Measurements from ENCODE around the gene STARD9. TPM values are rescaled to one million over a fixed set of nuclear protein-coding genes. Genes with fewer than 3 reads are reported as not detected.

The STARD9 gene
- polyA plus RNA-seq, 1 of the 3 experiments (the other 2 are of a cell fraction): 2.1 TPM

DNA sequence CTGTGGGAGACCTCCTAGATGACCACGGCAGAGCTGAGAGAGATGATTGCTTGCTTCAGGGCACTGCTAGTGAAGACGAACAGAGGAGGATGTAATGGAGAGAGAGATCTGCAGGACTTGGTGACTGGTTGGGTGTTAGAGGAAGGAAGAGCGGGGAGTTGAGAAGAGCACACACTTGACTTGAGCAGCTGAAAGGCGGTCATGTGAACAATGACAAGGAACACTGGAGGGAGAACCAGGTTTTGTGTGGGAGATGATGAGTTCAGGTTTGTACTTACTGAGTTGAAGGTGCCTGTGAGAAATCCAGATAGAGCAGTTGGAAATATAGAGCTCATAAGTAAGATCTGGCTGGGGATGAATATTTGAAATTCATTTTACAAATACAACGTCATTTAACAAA is 121.2 kb downstream of the STARD9 start:
- DNase-seq: no peak
- Histone ChIP-seq H3K36me3 (replicated peaks in 1 of 2; ENCODE audit: control insufficient read depth in 1 of 2, insufficient read depth in 2 of 2, low read length in 1 of 2) (peaks cover 12 to 26% of the 10 kb centered on the region in 2 experiments), H3K27ac (ENCODE audit: low read depth in 2 of 2, low read length in 1 of 2) (no peak overlapping the region), H4K20me1 (ENCODE audit: insufficient read depth) (no peaks in the 10 kb centered on the region), H3K4me1 (ENCODE audit: control insufficient read depth in 1 of 2, insufficient read depth in 2 of 2, low read depth in 1 of 2, low read length in 1 of 2) (peaks cover 0 to 2% of the 10 kb centered on the region in 2 experiments; a peak in 1 of 4 replicates), H3K9ac (no peak overlapping the region), H3K27me3 (ENCODE audit: insufficient read depth) (no peaks in the 10 kb centered on the region), H3K9me3 (no peaks in the 10 kb centered on the region), H3K79me2 (ENCODE audit: insufficient read depth) (peaks cover 4% of the 10 kb centered on the region; the same call in 1 of the 2 replicates), H3K4me3 (ENCODE audit: low read depth in 2 of 2, low read length in 1 of 2) (no peak overlapping the region), H2AFZ (ENCODE audit: low read depth) (no peak overlapping the region), H3F3A (replicated peaks; ENCODE audit: insufficient read depth) (peaks cover 4% of the 10 kb centered on the region), H3K4me2 (no peak overlapping the region), H3K9me2 (no peaks in the 10 kb centered on the region)
- 88% methylated on average over 5 of the region's 5 CpGs for WGBS (ENCODE audit: low lambda C conversion rate)
- ChIA-PET POLR2A (no interaction called here), CTCF (interaction anchor here (4.6 to 4.8 kb wide), 2 partner anchors 8 to 230 kb away, joined by 20 to 25 read pairs; no protein-coding TSS in a partner anchor)
- no peak for TF ChIP-seq POLR2AphosphoS5 (IDR thresholded peaks at IDR 0.05; ENCODE audit: low read depth, low read length)
- no peak for TF ChIP-seq TCF12 (IDR thresholded peaks at IDR 0.05)
- no peak for TF ChIP-seq MXI1 (IDR thresholded peaks at IDR 0.05; ENCODE audit: low read depth, low read length)

DNA sequence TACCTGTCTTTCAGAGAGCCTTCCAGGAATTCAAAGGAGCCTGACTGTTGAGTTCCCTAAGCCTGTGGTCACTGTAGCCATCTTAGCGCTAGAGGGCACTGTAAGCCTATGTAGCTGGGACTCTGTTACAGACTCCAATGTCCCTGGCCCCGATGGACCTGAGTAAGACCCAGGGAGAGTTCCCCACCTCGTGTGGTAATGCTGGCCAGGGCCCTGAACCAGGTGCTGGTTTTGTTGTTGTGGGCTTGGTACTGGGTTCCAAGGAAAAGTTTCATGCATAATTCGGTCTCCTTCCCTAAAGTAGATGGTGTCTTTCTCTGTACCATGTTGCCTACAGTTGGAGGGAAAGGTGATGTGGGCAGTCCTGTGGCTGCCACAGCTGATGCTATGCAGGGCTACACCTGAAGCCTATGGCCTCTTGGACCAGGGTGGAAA is 129.1 kb downstream of the STARD9 start:
- ChIA-PET CTCF (interaction anchor here (0.6 to 7.2 kb wide), 16 partner anchors 10 to 248 kb away, joined by 3 to 70 read pairs (median 4); partner anchors contain the start of gene TTBK2), POLR2A (no interaction called here)
- H3K4me1 ChIP-seq (ENCODE audit: control insufficient read depth in 1 of 2, insufficient read depth in 2 of 2, low read depth in 1 of 2, low read length in 1 of 2): no peaks in the 10 kb centered on the region
- no peak overlapping the region for H3K4me2 ChIP-seq
- TF ChIP-seq, protein P1, sequence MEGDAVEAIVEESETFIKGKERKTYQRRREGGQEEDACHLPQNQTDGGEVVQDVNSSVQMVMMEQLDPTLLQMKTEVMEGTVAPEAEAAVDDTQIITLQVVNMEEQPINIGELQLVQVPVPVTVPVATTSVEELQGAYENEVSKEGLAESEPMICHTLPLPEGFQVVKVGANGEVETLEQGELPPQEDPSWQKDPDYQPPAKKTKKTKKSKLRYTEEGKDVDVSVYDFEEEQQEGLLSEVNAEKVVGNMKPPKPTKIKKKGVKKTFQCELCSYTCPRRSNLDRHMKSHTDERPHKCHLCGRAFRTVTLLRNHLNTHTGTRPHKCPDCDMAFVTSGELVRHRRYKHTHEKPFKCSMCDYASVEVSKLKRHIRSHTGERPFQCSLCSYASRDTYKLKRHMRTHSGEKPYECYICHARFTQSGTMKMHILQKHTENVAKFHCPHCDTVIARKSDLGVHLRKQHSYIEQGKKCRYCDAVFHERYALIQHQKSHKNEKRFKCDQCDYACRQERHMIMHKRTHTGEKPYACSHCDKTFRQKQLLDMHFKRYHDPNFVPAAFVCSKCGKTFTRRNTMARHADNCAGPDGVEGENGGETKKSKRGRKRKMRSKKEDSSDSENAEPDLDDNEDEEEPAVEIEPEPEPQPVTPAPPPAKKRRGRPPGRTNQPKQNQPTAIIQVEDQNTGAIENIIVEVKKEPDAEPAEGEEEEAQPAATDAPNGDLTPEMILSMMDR (IDR thresholded peaks at IDR 0.05): peak; percentile 88
- no peak for TF ChIP-seq FOXJ3 (CRISPR knock-in tag; IDR thresholded peaks at IDR 0.05)
- TF ChIP-seq, protein P2, sequence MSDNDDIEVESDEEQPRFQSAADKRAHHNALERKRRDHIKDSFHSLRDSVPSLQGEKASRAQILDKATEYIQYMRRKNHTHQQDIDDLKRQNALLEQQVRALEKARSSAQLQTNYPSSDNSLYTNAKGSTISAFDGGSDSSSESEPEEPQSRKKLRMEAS (IDR thresholded peaks at IDR 0.05; ENCODE audit: low read depth): no peak
- peak; percentile 90 for TF ChIP-seq SMC3 (IDR thresholded peaks at IDR 0.05; ENCODE audit: low read depth, low read length)
- peak; percentile 97 for TF ChIP-seq RAD21 (IDR thresholded peaks at IDR 0.05; ENCODE audit: low read length)
- no peaks in the 10 kb centered on the region for H4K20me1 ChIP-seq (ENCODE audit: insufficient read depth)
- peaks cover 0 to 18% of the 10 kb centered on the region in 2 experiments for H3K36me3 ChIP-seq (replicated peaks in 1 of 2; ENCODE audit: control insufficient read depth in 1 of 2, insufficient read depth in 2 of 2, low read length in 1 of 2)
- H3K9me2 ChIP-seq: no peaks in the 10 kb centered on the region
- H3K4me3 ChIP-seq (ENCODE audit: low read depth in 2 of 2, low read length in 1 of 2): no peak overlapping the region
- DNase-seq: peak; percentile 78
- H2AFZ ChIP-seq (ENCODE audit: low read depth): no peak overlapping the region
- H3K27ac ChIP-seq (ENCODE audit: low read depth in 2 of 2, low read length in 1 of 2): no peak overlapping the region
- no peak overlapping the region for H3K9ac ChIP-seq
- no peaks in the 10 kb centered on the region for H3K27me3 ChIP-seq (ENCODE audit: insufficient read depth)
- no peaks in the 10 kb centered on the region for H3F3A ChIP-seq (replicated peaks; ENCODE audit: insufficient read depth)
- H3K9me3 ChIP-seq: no peaks in the 10 kb centered on the region
- WGBS (ENCODE audit: low lambda C conversion rate): 38% methylated on average over 3 of the region's 4 CpGs
- peaks cover 4% of the 10 kb centered on the region; the same call in 1 of the 2 replicates for H3K79me2 ChIP-seq (ENCODE audit: insufficient read depth)

DNA sequence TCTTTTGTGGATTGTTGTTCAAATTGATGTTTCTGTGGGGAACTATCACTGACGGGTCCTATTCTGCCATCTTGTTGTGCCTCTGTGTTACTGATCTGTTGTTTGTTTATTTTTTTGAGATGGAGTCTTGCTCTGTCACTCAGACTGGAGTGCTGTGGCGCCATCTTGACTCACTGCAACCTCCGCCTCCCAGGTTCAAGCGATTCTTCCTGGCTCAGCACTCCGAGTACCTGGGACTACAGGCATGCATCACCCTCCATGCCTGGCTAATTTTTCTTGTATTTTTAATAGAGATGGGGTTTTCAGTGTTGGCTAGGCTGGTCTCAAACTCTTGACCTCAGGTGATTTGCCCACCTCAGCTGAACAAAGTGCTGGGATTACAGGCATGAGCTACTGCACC is 129.9 kb downstream of the STARD9 start:
- no peaks in the 10 kb centered on the region for H3K9me2 ChIP-seq
- H3K9ac ChIP-seq: no peak overlapping the region
- H3K9me3 ChIP-seq: no peaks in the 10 kb centered on the region
- no peaks in the 10 kb centered on the region for H3K27me3 ChIP-seq (ENCODE audit: insufficient read depth)
- H3K4me3 ChIP-seq (ENCODE audit: low read depth in 2 of 2, low read length in 1 of 2): no peak overlapping the region
- peaks cover 0 to 13% of the 10 kb centered on the region in 2 experiments for H3K36me3 ChIP-seq (replicated peaks in 1 of 2; ENCODE audit: control insufficient read depth in 1 of 2, insufficient read depth in 2 of 2, low read length in 1 of 2)
- H2AFZ ChIP-seq (ENCODE audit: low read depth): no peak overlapping the region
- H3K79me2 ChIP-seq (ENCODE audit: insufficient read depth): peaks cover 4% of the 10 kb centered on the region; the same call in 1 of the 2 replicates
- no peaks in the 10 kb centered on the region for H4K20me1 ChIP-seq (ENCODE audit: insufficient read depth)
- 97% methylated on average over 5 of the region's 5 CpGs for WGBS (ENCODE audit: low lambda C conversion rate)
- H3K4me2 ChIP-seq: no peak overlapping the region
- no peak for TF ChIP-seq GATA2 (CRISPR knock-in tag; IDR thresholded peaks at IDR 0.05)
- TF ChIP-seq, protein P3, sequence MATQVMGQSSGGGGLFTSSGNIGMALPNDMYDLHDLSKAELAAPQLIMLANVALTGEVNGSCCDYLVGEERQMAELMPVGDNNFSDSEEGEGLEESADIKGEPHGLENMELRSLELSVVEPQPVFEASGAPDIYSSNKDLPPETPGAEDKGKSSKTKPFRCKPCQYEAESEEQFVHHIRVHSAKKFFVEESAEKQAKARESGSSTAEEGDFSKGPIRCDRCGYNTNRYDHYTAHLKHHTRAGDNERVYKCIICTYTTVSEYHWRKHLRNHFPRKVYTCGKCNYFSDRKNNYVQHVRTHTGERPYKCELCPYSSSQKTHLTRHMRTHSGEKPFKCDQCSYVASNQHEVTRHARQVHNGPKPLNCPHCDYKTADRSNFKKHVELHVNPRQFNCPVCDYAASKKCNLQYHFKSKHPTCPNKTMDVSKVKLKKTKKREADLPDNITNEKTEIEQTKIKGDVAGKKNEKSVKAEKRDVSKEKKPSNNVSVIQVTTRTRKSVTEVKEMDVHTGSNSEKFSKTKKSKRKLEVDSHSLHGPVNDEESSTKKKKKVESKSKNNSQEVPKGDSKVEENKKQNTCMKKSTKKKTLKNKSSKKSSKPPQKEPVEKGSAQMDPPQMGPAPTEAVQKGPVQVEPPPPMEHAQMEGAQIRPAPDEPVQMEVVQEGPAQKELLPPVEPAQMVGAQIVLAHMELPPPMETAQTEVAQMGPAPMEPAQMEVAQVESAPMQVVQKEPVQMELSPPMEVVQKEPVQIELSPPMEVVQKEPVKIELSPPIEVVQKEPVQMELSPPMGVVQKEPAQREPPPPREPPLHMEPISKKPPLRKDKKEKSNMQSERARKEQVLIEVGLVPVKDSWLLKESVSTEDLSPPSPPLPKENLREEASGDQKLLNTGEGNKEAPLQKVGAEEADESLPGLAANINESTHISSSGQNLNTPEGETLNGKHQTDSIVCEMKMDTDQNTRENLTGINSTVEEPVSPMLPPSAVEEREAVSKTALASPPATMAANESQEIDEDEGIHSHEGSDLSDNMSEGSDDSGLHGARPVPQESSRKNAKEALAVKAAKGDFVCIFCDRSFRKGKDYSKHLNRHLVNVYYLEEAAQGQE (IDR thresholded peaks at IDR 0.05; ENCODE audit: low read depth, low read length): no peak
- ChIA-PET CTCF (interaction anchor here (0.8 to 7.2 kb wide), 9 partner anchors 11 to 580 kb away, joined by 3 to 70 read pairs (median 5); no protein-coding TSS in a partner anchor), POLR2A (interaction anchor here (1.1 kb wide), 1 partner anchor 18 kb away, joined by 3 read pairs; no protein-coding TSS in a partner anchor)
- no peak for DNase-seq
- H3K4me1 ChIP-seq (ENCODE audit: control insufficient read depth in 1 of 2, insufficient read depth in 2 of 2, low read depth in 1 of 2, low read length in 1 of 2): no peaks in the 10 kb centered on the region
- no peak overlapping the region for H3K27ac ChIP-seq (ENCODE audit: low read depth in 2 of 2, low read length in 1 of 2)
- no peaks in the 10 kb centered on the region for H3F3A ChIP-seq (replicated peaks; ENCODE audit: insufficient read depth)
